ENCODE results near the gene ACOT11.

Gene ACOT11

DNA sequence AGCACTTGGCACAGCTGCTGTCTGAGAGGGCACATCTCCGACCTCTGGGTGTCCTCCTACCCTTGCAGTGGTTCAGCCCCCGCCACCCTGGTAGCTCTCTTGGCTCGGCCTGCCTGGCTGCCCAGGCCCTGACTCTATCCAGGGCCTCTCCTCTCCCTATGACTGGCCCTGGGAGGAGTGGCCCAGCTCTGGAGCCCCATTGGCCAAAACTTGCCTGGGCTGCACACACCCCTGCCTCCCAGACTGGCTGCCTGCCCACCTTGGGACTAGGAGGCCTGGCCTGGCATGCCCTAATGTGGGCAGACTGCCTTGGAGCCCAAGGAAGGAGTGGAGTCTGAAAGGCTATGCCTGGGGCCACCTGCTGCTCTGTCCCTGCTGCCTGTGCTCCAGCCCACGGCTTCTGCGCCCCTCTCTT is 33.6 kb downstream of the ACOT11 start:
- Histone ChIP-seq H3K9me2 (replicated peaks; ENCODE audit: insufficient read depth, low read length) (no peaks in the 10 kb centered on the region), H3F3A (ENCODE audit: insufficient read depth, low read length) (no peaks in the 10 kb centered on the region), H3K27ac (ENCODE audit: low read length) (no peak overlapping the region), H3K9ac (ENCODE audit: low read length) (no peak overlapping the region), H3K79me2 (ENCODE audit: low read length) (no peaks in the 10 kb centered on the region), H3K4me1 (ENCODE audit: low read length) (no peaks in the 10 kb centered on the region), H3K4me3 (ENCODE audit: low read length) (no peak overlapping the region), H3K27me3 (replicated peaks; ENCODE audit: insufficient read depth, low read length) (no peaks in the 10 kb centered on the region), H2AFZ (ENCODE audit: low read length) (no peak overlapping the region), H3K4me2 (ENCODE audit: low read depth, low read length) (no peak overlapping the region), H3K36me3 (replicated peaks; ENCODE audit: insufficient read depth, low read length) (no peaks in the 10 kb centered on the region), H4K20me1 (ENCODE audit: insufficient read depth, low read length) (no peaks in the 10 kb centered on the region), H3K9me3 (replicated peaks; ENCODE audit: insufficient read depth, low read length) (no peaks in the 10 kb centered on the region)
- TF ChIP-seq EZH2phosphoT487 (IDR thresholded peaks at IDR 0.05; ENCODE audit: low read length) (no peak), EZH2 (optimal IDR thresholded peaks at IDR 0.05; ENCODE audit: low read depth, low read length) (no peak)
- TF ChIP-seq, protein P1, sequence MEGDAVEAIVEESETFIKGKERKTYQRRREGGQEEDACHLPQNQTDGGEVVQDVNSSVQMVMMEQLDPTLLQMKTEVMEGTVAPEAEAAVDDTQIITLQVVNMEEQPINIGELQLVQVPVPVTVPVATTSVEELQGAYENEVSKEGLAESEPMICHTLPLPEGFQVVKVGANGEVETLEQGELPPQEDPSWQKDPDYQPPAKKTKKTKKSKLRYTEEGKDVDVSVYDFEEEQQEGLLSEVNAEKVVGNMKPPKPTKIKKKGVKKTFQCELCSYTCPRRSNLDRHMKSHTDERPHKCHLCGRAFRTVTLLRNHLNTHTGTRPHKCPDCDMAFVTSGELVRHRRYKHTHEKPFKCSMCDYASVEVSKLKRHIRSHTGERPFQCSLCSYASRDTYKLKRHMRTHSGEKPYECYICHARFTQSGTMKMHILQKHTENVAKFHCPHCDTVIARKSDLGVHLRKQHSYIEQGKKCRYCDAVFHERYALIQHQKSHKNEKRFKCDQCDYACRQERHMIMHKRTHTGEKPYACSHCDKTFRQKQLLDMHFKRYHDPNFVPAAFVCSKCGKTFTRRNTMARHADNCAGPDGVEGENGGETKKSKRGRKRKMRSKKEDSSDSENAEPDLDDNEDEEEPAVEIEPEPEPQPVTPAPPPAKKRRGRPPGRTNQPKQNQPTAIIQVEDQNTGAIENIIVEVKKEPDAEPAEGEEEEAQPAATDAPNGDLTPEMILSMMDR (IDR thresholded peaks at IDR 0.05; ENCODE audit: low read length) = no peak
- DNase-seq = no peak

DNA sequence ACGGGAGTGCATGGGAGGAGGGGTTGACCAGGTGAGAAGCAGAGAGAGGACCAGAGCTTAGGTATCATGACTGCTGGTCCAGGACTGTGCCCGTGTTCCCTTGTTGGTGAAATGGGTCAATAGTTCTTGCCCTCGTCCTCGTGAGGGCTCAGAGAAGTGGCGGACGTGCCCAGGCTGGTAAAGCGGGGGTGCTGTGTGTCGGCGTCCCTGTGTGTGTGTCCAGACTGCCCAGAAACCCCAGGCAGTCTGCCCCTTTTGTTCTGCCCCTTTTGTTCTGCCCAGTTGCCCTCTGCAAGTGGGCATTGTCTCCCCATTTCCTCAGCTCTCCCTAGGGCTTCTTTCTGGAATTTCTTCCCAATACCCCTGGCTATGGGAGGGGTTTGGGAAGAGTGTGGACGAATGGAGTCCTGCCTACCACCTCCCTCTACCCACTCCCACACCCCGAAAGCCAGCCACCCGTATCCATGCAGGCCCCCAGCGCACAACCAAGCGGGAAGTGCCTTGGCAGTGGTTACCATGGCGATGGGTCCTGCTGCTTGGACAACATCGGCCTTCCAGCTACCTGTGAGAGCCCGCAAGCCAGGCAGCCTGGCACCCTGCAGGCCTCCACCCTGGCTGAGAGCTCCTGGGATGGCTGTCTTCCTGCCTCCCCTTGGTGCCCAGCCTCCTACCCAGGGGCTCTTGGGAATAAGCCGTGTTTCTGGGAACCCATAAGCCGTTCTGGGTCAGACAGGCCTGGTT is 34.7 kb downstream of the ACOT11 start:
- Histone ChIP-seq H2AFZ (ENCODE audit: low read length) (no peak overlapping the region), H3K9ac (ENCODE audit: low read length) (no peak overlapping the region), H3K27me3 (replicated peaks; ENCODE audit: insufficient read depth, low read length) (no peaks in the 10 kb centered on the region), H3F3A (ENCODE audit: insufficient read depth, low read length) (no peaks in the 10 kb centered on the region), H3K9me3 (replicated peaks; ENCODE audit: insufficient read depth, low read length) (no peaks in the 10 kb centered on the region), H3K36me3 (replicated peaks; ENCODE audit: insufficient read depth, low read length) (no peaks in the 10 kb centered on the region), H3K9me2 (replicated peaks; ENCODE audit: insufficient read depth, low read length) (no peaks in the 10 kb centered on the region), H3K4me3 (ENCODE audit: low read length) (no peak overlapping the region), H3K4me1 (ENCODE audit: low read length) (no peaks in the 10 kb centered on the region), H3K27ac (ENCODE audit: low read length) (no peak overlapping the region), H3K79me2 (ENCODE audit: low read length) (no peaks in the 10 kb centered on the region), H3K4me2 (ENCODE audit: low read depth, low read length) (no peak overlapping the region), H4K20me1 (ENCODE audit: insufficient read depth, low read length) (no peaks in the 10 kb centered on the region)
- no peak for DNase-seq
- TF ChIP-seq, protein P1 (IDR thresholded peaks at IDR 0.05; ENCODE audit: low read length) = no peak
- TF ChIP-seq EZH2 (optimal IDR thresholded peaks at IDR 0.05; ENCODE audit: low read depth, low read length) = no peak
- TF ChIP-seq EZH2phosphoT487 (IDR thresholded peaks at IDR 0.05; ENCODE audit: low read length) = no peak

DNA sequence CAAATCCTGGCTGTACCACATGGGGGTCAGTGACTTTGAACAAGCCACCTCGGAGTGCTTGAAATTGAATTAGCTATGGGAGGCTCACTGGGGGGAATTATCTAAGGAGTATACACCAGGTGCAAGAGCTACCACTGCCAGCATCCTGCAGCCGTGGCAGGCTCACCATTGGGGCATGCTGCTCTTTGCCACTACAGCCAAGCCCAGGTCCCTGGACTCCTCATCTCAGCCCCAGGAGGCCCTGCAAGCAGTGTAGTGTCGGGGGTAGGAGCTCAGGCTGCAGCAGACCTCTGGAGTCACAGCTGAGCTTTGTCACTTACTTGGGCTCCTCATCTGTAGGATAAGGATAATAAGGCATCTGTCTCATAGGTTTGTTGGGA is 35.3 kb downstream of the ACOT11 start:
- no peak overlapping the region for H2AFZ ChIP-seq (ENCODE audit: low read length)
- no peak overlapping the region for H3K9ac ChIP-seq (ENCODE audit: low read length)
- no peak for DNase-seq
- no peaks in the 10 kb centered on the region for H3K4me1 ChIP-seq (ENCODE audit: low read length)
- no peaks in the 10 kb centered on the region for H4K20me1 ChIP-seq (ENCODE audit: insufficient read depth, low read length)
- H3K4me3 ChIP-seq (ENCODE audit: low read length) = no peak overlapping the region
- no peaks in the 10 kb centered on the region for H3K36me3 ChIP-seq (replicated peaks; ENCODE audit: insufficient read depth, low read length)
- TF ChIP-seq, protein P1 (IDR thresholded peaks at IDR 0.05; ENCODE audit: low read length) = no peak
- no peaks in the 10 kb centered on the region for H3K79me2 ChIP-seq (ENCODE audit: low read length)
- no peaks in the 10 kb centered on the region for H3K9me3 ChIP-seq (replicated peaks; ENCODE audit: insufficient read depth, low read length)
- H3K27ac ChIP-seq (ENCODE audit: low read length) = no peak overlapping the region
- H3K4me2 ChIP-seq (ENCODE audit: low read depth, low read length) = no peak overlapping the region
- no peaks in the 10 kb centered on the region for H3K9me2 ChIP-seq (replicated peaks; ENCODE audit: insufficient read depth, low read length)
- H3K27me3 ChIP-seq (replicated peaks; ENCODE audit: insufficient read depth, low read length) = no peaks in the 10 kb centered on the region
- H3F3A ChIP-seq (ENCODE audit: insufficient read depth, low read length) = no peaks in the 10 kb centered on the region

Data from MM.1S (cell line).